CD4-positive, alpha-beta T cell (primary cell): ENCODE measurements around the gene ALAS1. TPM values are rescaled to one million over a fixed set of nuclear protein-coding genes. Genes with fewer than 3 reads are reported as not detected.

Experiments
- ATAC-seq: fragments of 200-7000 bp; cut with Tn5 transposase; one replicate; pipeline ENCODE4 v1.10.0; 2022; ENCODE audit warnings: mild to moderate bottlenecking; ENCODE audit not compliant: poor library complexity
- CTCF ChIA-PET: fragments of 350-600 bp; sonication (Branson Sonifier 250); formaldehyde crosslinking; loops from one replicate; lab custom pipeline; 2021; ENCODE audit warnings: antibody characterized with exemption, inconsistent platforms; lab: Charles Lee
- POLR2A ChIA-PET: fragments of 350-600 bp; sonication (Branson Sonifier 250); formaldehyde crosslinking; loops from one replicate; lab custom pipeline; 2021; ENCODE audit warnings: antibody characterized with exemption, inconsistent platforms; lab: Charles Lee
- DNase-seq, 14 experiments: peaks; one replicate each; pipeline ENCODE4 v3.0.0-alpha.2; 2013 to 2020; ENCODE audit warnings: mixed read lengths in 2 of 14
- H3K27ac ChIP-seq, 2 donors: one replicate each; pipeline versions ENCODE4 v1.5.1 to v1.7.0; 2013; ENCODE audit warnings: low read length in 2 of 2, low read depth in 1 of 2, mild to moderate bottlenecking in 1 of 2
- H3K27me3 ChIP-seq, 2 experiments: 1 replicate in 1 of 2; 2 replicates in 1 of 2; pipeline versions ENCODE4 v1.6.1 to v1.7.0; 2013; ENCODE audit warnings: low read length in 2 of 2, control low read depth in 1 of 2, mild to moderate bottlenecking in 1 of 2, moderate library complexity in 1 of 2; ENCODE audit not compliant: insufficient read depth in 2 of 2, control insufficient read depth in 1 of 2
- H3K36me3 ChIP-seq: one replicate; pipeline ENCODE4 v1.6.1; 2013; ENCODE audit warnings: low read length, control low read depth; ENCODE audit not compliant: insufficient read depth
- H3K4me1 ChIP-seq: one replicate; pipeline ENCODE4 v1.6.1; 2013; ENCODE audit warnings: low read length, control low read depth; ENCODE audit not compliant: insufficient read depth
- H3K4me3 ChIP-seq: one replicate; pipeline ENCODE4 v1.5.1; 2013; ENCODE audit warnings: mild to moderate bottlenecking, low read length, moderate library complexity
- H3K9me3 ChIP-seq, 2 experiments: 1 replicate in 1 of 2; 2 replicates in 1 of 2; pipeline versions ENCODE4 v1.6.1 to v1.7.0; 2013; ENCODE audit warnings: low read length in 2 of 2, mild to moderate bottlenecking in 2 of 2, control low read depth in 1 of 2, moderate library complexity in 1 of 2; ENCODE audit not compliant: control insufficient read depth in 1 of 2, insufficient read depth in 1 of 2
- H3K27ac Mint-ChIP-seq: one replicate; pipeline ENCODE4 v1.8.0; 2020; ENCODE audit warnings: mixed read lengths
- H3K27me3 Mint-ChIP-seq: one replicate; pipeline ENCODE4 v1.8.0; 2021; ENCODE audit warnings: mixed read lengths
- H3K36me3 Mint-ChIP-seq: one replicate; pipeline ENCODE4 v1.8.0; 2021; ENCODE audit warnings: low read depth, mixed read lengths
- H3K4me1 Mint-ChIP-seq: one replicate; pipeline ENCODE4 v1.8.0; 2021; ENCODE audit warnings: low read depth, mixed read lengths
- H3K4me3 Mint-ChIP-seq: one replicate; pipeline ENCODE4 v1.8.0; 2020; ENCODE audit warnings: mild to moderate bottlenecking, mixed read lengths
- H3K9me3 Mint-ChIP-seq: one replicate; pipeline ENCODE4 v1.8.0; 2020; ENCODE audit warnings: mixed read lengths
- intact Hi-C, 2 experiments: fragments of 100-400 bp; cut with DNase I in 1 of 2; cut with micrococcal nuclease in 1 of 2; formaldehyde crosslinking; loops; one replicate each; pipeline versions ENCODE4 v1.15.1 to v1.9.0; 2023 to 2025; cut with DNase I, micrococcal nuclease
- total RNA-seq, 174 experiments: library from RNA in 2 of 174; stranded (reverse) in 2 of 174; gene quantifications; one replicate each; pipeline ENCODE4 v1.2.3 and lab custom pipeline; 2021 to 2026
- TF ChIP-seq, protein P1 (sequence below): fragments of 200-600 bp; IDR thresholded peaks from one replicate; pipeline ENCODE4 v1.8.0; 2022; ENCODE audit warnings: antibody characterized with exemption, mild to moderate bottlenecking

ALAS1 gene
- total RNA-seq, 2 experiments from 2014 or later, result 6.0 to 7.0 TPM

DNA sequence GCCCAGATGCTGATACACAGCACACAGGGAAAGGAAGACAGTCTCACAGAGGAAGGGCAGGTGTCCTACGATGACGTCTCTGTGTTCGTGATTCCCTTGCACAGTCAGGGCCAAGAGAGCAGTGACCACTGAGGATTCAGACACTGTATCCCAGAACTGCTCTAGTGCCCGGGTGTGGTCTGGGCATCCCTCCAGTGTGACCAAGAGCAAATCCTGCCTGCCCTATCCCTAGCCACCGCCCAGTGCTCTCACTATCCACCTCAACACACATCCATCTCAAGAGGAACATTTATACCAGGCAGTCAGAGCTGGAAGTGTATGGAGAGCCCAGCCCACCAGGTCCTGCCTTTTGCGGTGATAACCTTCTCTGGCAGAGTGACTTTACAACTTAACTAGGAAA is 51.7 kb downstream of the ALAS1 start:
- Mint-ChIP-seq H3K36me3 (peaks cover 74% of the 10 kb centered on the region), H3K4me3 (peak overlapping the region; percentile 46), H3K27me3 (no peaks in the 10 kb centered on the region), H3K4me1 (peaks cover 87% of the 10 kb centered on the region), H3K9me3 (no peaks in the 10 kb centered on the region), H3K27ac (peak overlapping the region; percentile 95)
- ATAC-seq (no peak), DNase-seq (no peak)
- CTCF ChIA-PET, result interaction anchor here (1.0 to 1.1 kb wide), 2 partner anchors 9 to 22 kb away, joined by 3 read pairs; no protein-coding TSS in a partner anchor
- intact Hi-C loops, result no loop called here
- POLR2A ChIA-PET, result interaction anchor here (0.6 to 19.7 kb wide), 8 partner anchors 4 to 38 kb away, joined by 3 to 538 read pairs (median 12); partner anchors contain the start of genes GLYCTK, PPM1M, TWF2 and WDR82
- Histone ChIP-seq H3K36me3 (peaks cover 67% of the 10 kb centered on the region), H3K27ac (peak overlapping the region; percentile 61 to 95), H3K27me3 (no peaks in the 10 kb centered on the region), H3K9me3 (no peaks in the 10 kb centered on the region), H3K4me3 (no peak overlapping the region), H3K4me1 (peaks cover 96% of the 10 kb centered on the region)
- TF ChIP-seq, protein P1, sequence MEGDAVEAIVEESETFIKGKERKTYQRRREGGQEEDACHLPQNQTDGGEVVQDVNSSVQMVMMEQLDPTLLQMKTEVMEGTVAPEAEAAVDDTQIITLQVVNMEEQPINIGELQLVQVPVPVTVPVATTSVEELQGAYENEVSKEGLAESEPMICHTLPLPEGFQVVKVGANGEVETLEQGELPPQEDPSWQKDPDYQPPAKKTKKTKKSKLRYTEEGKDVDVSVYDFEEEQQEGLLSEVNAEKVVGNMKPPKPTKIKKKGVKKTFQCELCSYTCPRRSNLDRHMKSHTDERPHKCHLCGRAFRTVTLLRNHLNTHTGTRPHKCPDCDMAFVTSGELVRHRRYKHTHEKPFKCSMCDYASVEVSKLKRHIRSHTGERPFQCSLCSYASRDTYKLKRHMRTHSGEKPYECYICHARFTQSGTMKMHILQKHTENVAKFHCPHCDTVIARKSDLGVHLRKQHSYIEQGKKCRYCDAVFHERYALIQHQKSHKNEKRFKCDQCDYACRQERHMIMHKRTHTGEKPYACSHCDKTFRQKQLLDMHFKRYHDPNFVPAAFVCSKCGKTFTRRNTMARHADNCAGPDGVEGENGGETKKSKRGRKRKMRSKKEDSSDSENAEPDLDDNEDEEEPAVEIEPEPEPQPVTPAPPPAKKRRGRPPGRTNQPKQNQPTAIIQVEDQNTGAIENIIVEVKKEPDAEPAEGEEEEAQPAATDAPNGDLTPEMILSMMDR, result no peak

DNA sequence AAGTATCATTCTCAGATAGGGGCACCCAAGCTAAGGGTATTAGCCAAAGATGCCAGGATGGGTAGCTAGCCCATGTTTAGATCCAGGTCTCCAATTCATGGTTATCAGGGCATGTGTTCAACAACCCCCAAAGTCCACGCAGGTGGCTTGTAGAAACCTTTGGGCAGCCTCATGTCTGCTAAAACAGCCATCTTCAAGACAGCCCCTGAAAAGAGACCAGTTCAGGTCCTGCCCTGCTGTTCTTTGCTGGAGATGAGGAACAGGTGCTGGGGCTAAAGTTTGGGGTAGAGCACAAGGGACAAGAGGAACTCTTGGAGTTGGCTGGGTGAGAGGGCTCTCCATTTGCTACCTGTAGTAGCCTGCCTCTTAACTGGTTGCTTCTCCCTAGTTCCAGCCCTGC is 52.2 kb downstream of the ALAS1 start:
- no peak for DNase-seq
- no peaks in the 10 kb centered on the region for H3K9me3 ChIP-seq
- H3K27ac Mint-ChIP-seq, result peak overlapping the region; percentile 95
- H3K27me3 Mint-ChIP-seq, result no peaks in the 10 kb centered on the region
- ATAC-seq, result no peak
- ChIA-PET CTCF (interaction anchor here (1.0 to 4.2 kb wide), 2 partner anchors 21 to 28 kb away, joined by 5 to 31 read pairs; partner anchors contain the start of gene WDR82), POLR2A (interaction anchor here (0.7 to 19.7 kb wide), 7 partner anchors 3 to 38 kb away, joined by 3 to 538 read pairs (median 131); partner anchors contain the start of genes GLYCTK, PPM1M, TWF2 and WDR82)
- H3K9me3 Mint-ChIP-seq, result no peaks in the 10 kb centered on the region
- H3K4me3 ChIP-seq, result no peak overlapping the region
- peak overlapping the region; percentile 46 for H3K4me3 Mint-ChIP-seq
- H3K36me3 Mint-ChIP-seq, result peaks cover 79% of the 10 kb centered on the region
- peaks cover 96% of the 10 kb centered on the region for H3K4me1 ChIP-seq
- H3K27ac ChIP-seq, result peak overlapping the region; percentile 61 to 95
- TF ChIP-seq, protein P1, result no peak
- H3K27me3 ChIP-seq, result no peaks in the 10 kb centered on the region
- H3K36me3 ChIP-seq, result peaks cover 69% of the 10 kb centered on the region
- H3K4me1 Mint-ChIP-seq, result peaks cover 87% of the 10 kb centered on the region
- intact Hi-C loops, result no loop called here

DNA sequence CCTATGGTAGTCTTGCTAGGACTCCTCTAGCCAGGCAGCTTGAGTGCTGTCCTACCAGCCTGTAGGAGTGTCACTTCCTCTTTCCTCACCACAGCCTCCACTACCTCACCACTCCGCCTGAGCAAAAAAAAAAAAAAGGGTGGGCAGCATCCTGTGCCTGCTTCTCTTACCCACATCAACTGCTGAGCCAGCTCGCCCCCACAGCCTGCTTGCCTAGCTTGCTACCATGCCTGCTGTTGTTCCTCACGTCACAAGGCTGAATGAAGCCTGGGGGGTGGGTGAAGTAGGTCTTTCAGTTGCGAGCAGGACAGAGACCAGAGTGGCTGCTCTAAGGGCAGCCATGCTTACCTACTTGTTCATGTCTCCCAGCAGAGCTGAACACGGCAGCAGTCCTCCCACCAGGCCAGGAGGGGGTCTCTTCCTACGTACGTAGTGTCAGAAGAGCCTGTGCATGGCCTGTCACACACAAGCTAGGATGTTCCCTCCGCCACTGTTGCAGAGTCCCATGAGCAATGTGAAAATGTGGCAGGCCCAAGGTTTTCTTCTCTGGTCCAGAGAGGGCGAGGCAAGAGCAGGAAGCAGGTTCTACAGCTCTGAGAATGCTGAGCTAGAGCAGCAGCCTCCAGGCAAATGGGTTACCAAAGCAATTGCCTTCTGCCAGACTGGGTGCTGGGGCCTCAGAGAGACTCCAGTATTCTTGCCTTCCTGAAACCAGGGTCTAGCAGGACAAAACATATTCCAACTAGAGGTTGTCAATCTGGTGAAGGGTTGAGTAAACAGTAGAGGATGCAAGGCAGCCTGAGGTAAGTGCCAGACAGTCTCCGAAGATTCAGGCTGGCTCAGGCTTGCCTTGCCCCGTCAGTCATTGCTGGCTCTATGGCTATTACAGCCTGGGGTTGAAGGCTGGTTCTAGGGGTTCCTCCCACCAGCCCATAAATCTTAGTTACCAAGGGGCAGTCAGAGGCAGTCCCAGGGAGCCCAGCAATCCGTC is 55.6 kb downstream of the ALAS1 start:
- H3K36me3 Mint-ChIP-seq, result peaks cover 90% of the 10 kb centered on the region
- H3K4me3 Mint-ChIP-seq, result peak overlapping the region; percentile 89
- CTCF ChIA-PET, result interaction anchor here (0.7 to 4.2 kb wide), 12 partner anchors 10 to 86 kb away, joined by 3 to 31 read pairs (median 5); partner anchors contain the start of genes TLR9 and WDR82
- H3K9me3 Mint-ChIP-seq, result no peaks in the 10 kb centered on the region
- H3K4me1 Mint-ChIP-seq, result peaks cover 93% of the 10 kb centered on the region
- Histone ChIP-seq H3K27ac (peak overlapping the region; percentile 82 to 89), H3K36me3 (peaks cover 88% of the 10 kb centered on the region), H3K4me3 (peak overlapping the region; percentile 30), H3K9me3 (no peaks in the 10 kb centered on the region), H3K27me3 (no peaks in the 10 kb centered on the region), H3K4me1 (peaks cover 100% of the 10 kb centered on the region)
- peak; percentile 83 for ATAC-seq
- POLR2A ChIA-PET, result interaction anchor here (0.9 to 19.7 kb wide), 15 partner anchors 8 to 280 kb away, joined by 3 to 538 read pairs (median 7); partner anchors contain the start of genes ABHD14B, DUSP7, GLYCTK and PPM1M
- H3K27ac Mint-ChIP-seq, result peak overlapping the region; percentile 95
- TF ChIP-seq, protein P1, result no peak
- intact Hi-C loops, result loop anchor here (1.0 to 2.0 kb wide), 5 partner anchors 9 to 25 kb away; partner anchors contain the start of genes TWF2 (in 2 of the 2) and WDR82 (in 1 of the 2)
- H3K27me3 Mint-ChIP-seq, result no peaks in the 10 kb centered on the region
- DNase-seq, result peak; percentile 73 to 95 (median 82)
